T-helper 17 cell (primary cell): ENCODE measurements around the gene BRINP3. TPM values are rescaled to one million over a fixed set of nuclear protein-coding genes. Genes with fewer than 3 reads are reported as not detected.

ENCODE experiments used
- ATAC-seq: fragments of 150-1000 bp; cut with Tn5 transposase; 2 replicates; pipeline ENCODE4 v1.10.0; 2021; ENCODE audit warnings: mild to moderate bottlenecking, moderate library complexity
- DNase-seq, 3 donors: peaks; one replicate each; pipeline versions ENCODE4 v3.0.0 to v3.0.0-alpha.2; 2020 to 2021
- H3K9me3 ChIP-seq: one replicate; pipeline ENCODE4 v1.7.0; 2013; ENCODE audit warnings: low read length, mild to moderate bottlenecking; ENCODE audit not compliant: control insufficient read depth, poor library complexity, severe bottlenecking
- H3K27ac Mint-ChIP-seq: one replicate; pipeline ENCODE4 v1.8.0; 2022; ENCODE audit warnings: mild to moderate bottlenecking, moderate library complexity, mixed read lengths
- H3K27me3 Mint-ChIP-seq: one replicate; pipeline ENCODE4 v1.8.0; 2022; ENCODE audit warnings: mixed read lengths
- H3K36me3 Mint-ChIP-seq: one replicate; pipeline ENCODE4 v1.8.0; 2022; ENCODE audit warnings: low read depth, mixed read lengths
- H3K4me1 Mint-ChIP-seq: one replicate; pipeline ENCODE4 v1.8.0; 2022; ENCODE audit warnings: mild to moderate bottlenecking, mixed read lengths
- H3K4me3 Mint-ChIP-seq: one replicate; pipeline ENCODE4 v1.8.0; 2022; ENCODE audit warnings: mild to moderate bottlenecking, moderate library complexity, mixed read lengths
- total RNA-seq, 4 donors: library from RNA in 2 of 4; stranded (reverse) in 2 of 4; gene quantifications; one replicate each; pipeline ENCODE4 v1.2.3 and lab custom pipeline; 2022 to 2026

The BRINP3 gene
- total RNA-seq, 2 donors from 2014 or later = not detected

GRCh38 chr1:190098107-190098506 is 379.6 kb downstream of the BRINP3 start:
- no peak for ATAC-seq
- DNase-seq = no peak
- H3K27me3 Mint-ChIP-seq = no peaks in the 10 kb centered on the region

DNA sequence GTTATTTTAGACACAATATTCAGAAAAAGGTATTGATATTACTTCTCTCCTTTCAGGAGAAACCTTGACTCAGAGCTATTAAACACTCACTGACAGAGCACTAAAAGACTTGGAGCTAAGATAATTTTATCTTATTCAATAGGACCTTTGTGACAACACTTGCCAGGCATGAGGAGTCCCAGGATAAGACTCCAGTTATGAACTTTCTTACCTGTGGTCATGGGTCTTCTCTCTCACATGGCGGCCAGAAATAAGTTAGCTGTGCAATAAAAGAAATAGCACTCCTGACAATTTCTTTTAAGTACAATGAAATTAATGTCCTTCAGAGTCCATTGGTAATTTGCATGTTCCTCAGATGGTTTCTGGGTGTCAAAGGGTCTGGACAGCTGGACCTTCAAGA is 382.1 kb downstream of the BRINP3 start:
- Mint-ChIP-seq H3K27me3 (no peaks in the 10 kb centered on the region), H3K4me3 (no peak overlapping the region), H3K36me3 (no peaks in the 10 kb centered on the region), H3K27ac (no peak overlapping the region), H3K4me1 (no peaks in the 10 kb centered on the region)
- H3K9me3 ChIP-seq = no peaks in the 10 kb centered on the region
- DNase-seq (no peak), ATAC-seq (no peak)

More at GRCh38 chr1:190098107-190098506, 379.6 kb downstream of the BRINP3 start:
- Mint-ChIP-seq H3K36me3 (no peaks in the 10 kb centered on the region), H3K27ac (no peak overlapping the region), H3K4me3 (no peak overlapping the region), H3K4me1 (no peaks in the 10 kb centered on the region)
- H3K9me3 ChIP-seq = no peaks in the 10 kb centered on the region

DNA sequence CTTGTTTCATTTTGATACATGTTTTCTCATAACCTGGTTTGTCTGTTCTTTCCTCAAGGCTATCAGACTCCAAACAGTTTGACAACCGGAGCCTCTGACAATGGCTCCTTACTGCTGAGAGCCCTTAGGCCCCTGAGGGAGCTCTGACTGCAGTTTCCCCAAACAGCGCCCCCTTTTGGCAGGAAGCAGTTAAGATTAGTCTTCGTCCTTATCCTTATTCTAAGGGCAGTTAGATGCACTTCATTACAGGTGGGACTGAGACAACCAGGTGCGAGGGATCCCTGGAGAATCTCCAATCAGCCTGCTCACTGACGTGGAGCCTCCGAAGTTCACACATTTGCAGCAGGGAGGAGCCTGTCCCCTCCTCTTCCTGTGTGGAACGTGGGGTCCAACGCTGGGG is 393.1 kb downstream of the BRINP3 start:
- Mint-ChIP-seq H3K4me1 (no peaks in the 10 kb centered on the region), H3K27ac (no peak overlapping the region), H3K36me3 (no peaks in the 10 kb centered on the region), H3K4me3 (no peak overlapping the region), H3K27me3 (no peaks in the 10 kb centered on the region)
- no peak for ATAC-seq
- H3K9me3 ChIP-seq = no peaks in the 10 kb centered on the region
- no peak for DNase-seq

GRCh38 chr1:190068304-190068703 is 409.4 kb downstream of the BRINP3 start:
- Mint-ChIP-seq H3K27me3 (no peaks in the 10 kb centered on the region), H3K4me3 (no peak overlapping the region), H3K36me3 (no peaks in the 10 kb centered on the region), H3K4me1 (no peaks in the 10 kb centered on the region), H3K27ac (no peak overlapping the region)
- DNase-seq = no peak
- no peak for ATAC-seq
- no peaks in the 10 kb centered on the region for H3K9me3 ChIP-seq

GRCh38 chr1:190067592-190067991 is 410.1 kb downstream of the BRINP3 start:
- no peaks in the 10 kb centered on the region for H3K27me3 Mint-ChIP-seq
- DNase-seq (no peak), ATAC-seq (no peak)
- no peak overlapping the region for H3K27ac Mint-ChIP-seq
- no peaks in the 10 kb centered on the region for H3K4me1 Mint-ChIP-seq
- no peaks in the 10 kb centered on the region for H3K9me3 ChIP-seq
- no peak overlapping the region for H3K4me3 Mint-ChIP-seq
- no peaks in the 10 kb centered on the region for H3K36me3 Mint-ChIP-seq

- Mint-ChIP-seq H3K36me3 (no peaks in the 10 kb centered on the region), H3K4me1 (no peaks in the 10 kb centered on the region), H3K27me3 (no peaks in the 10 kb centered on the region), H3K4me3 (no peak overlapping the region), H3K27ac (no peak overlapping the region)
- no peak for ATAC-seq
- no peaks in the 10 kb centered on the region for H3K9me3 ChIP-seq
- no peak for DNase-seq
These were observed 411.7 kb downstream of the BRINP3 start for GRCh38 chr1:190066011-190066410.

- DNase-seq = no peak
- H3K9me3 ChIP-seq = no peaks in the 10 kb centered on the region
- Mint-ChIP-seq H3K4me3 (no peak overlapping the region), H3K27ac (no peak overlapping the region), H3K4me1 (no peaks in the 10 kb centered on the region), H3K27me3 (no peaks in the 10 kb centered on the region), H3K36me3 (no peaks in the 10 kb centered on the region)
- ATAC-seq = no peak
These were observed 428.4 kb downstream of the BRINP3 start for GRCh38 chr1:190049314-190049713.
